GM18868 (cell line): ENCODE measurements around the gene STEAP1.
A peak's percentile ranks its signal among the peaks of the same experiment; 100 is the strongest.
"Not testable (repeated sequence)": the region's sequence is repeated elsewhere in the genome, so short reads cannot be mapped to it uniquely, and the experiment has no call there.

Experiments used
- ATAC-seq: cut with Tn5 transposase; IDR thresholded peaks from one replicate; pipeline ENCODE4 v1.9.1; 2021; ENCODE audit warnings: mild to moderate bottlenecking, moderate library complexity; ENCODE audit not compliant: unreplicated experiment

The STEAP1 gene

DNA sequence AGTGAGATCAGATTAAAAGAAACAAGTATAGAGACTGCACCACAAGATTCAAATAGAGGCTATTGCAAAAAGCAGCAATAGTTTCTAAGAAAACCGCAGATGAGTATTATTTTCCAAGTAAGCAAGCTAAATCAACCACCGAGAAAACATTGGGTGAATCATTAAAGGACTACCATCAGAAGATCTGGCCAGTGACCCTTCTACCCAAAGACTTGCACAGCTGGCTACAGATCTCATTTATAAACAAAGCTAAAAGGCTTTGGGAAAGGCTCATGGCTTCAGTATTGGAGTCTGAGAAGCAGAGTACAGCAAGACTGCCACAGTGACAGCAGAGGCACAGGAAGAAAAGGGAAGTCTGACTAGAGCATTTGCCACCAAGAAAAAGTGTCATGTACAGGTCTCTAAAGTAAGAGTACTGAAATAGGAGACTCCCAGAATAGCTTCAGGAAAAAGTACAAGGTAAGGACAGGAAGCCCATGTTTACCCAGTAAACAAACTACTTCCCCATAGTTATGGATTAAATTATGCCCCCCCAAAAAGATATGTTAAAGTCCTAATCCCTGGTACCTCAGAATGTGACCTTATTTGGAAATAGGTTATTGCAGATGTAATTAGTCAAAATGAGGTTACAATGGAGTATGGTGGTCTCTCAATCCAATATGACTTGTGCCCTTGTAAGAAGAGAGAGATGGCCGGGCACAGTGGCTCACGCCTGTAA, 19.0 kb downstream of the STEAP1 start:
- ATAC-seq, result peak; percentile 71

DNA sequence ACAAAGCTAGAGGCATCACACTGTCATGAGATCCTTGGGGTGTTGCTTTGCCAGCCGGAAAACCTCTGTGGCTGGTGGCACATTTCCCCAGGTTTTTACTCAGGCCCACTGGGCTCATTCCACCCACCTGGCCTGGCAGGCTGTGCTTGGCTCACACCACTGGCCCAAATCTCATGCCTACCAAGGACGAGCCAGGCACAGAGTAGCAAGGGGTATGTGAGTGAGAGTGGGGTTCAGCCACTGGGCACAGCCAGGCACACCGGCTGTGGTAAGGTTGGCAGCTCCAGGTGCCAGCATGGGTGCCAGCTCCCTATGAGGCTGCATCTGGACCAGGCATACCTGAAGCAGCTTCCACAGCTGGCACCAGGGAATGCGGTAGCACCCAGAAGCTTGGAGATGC, 21.4 kb downstream of the STEAP1 start:
- ATAC-seq, result no peak

- ATAC-seq, result no peak
Measured at GRCh38 chr7:90176195-90176594, 21.9 kb downstream of the STEAP1 start.

DNA sequence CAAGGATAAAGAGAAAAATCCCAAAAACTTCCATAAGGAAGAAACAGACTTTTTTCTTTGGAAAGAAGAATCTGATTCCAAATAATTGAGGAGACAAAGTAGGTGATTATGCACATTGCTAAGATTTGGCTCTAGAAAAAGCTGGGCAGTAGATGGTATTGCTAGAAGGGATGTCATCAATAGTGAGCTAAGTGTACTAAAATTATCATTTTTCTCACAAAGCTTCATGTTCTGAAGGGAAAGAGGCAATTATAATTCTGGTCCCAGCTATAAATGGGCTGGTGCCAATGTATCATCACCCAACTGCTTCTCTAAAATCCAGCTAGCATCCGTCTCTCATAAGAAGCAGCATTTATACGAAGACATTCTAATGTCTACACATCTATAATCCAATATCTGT, 23.9 kb downstream of the STEAP1 start:
- no peak for ATAC-seq

DNA sequence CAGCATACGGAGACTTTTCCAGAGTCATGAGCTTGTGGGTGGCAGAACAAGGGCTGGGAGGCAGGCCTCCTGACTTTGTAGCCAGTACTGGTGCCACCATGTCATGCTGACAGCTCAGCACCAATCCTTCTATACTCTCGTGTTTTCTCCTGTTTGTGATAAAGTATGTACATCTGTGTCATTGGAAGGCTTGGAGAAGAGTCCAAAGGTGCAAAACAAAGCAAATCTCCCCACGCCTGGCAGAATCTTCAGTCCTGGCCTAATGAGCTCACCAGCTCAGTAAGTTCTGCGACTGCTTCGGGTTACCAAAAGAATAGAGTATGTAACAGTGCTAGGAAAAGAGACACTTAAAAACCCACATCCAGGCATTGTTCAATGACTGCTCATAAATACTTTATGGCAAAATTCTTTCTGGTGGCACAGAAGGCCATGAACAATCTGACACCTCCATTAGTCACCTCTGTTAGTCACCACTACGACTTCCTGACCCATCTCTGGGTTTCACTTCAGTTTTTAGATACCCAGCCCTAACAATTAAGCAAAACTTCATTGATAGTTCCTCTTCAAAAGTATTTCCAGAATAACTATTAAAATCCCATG, 24.5 kb downstream of the STEAP1 start:
- peak; percentile 96 for ATAC-seq

DNA sequence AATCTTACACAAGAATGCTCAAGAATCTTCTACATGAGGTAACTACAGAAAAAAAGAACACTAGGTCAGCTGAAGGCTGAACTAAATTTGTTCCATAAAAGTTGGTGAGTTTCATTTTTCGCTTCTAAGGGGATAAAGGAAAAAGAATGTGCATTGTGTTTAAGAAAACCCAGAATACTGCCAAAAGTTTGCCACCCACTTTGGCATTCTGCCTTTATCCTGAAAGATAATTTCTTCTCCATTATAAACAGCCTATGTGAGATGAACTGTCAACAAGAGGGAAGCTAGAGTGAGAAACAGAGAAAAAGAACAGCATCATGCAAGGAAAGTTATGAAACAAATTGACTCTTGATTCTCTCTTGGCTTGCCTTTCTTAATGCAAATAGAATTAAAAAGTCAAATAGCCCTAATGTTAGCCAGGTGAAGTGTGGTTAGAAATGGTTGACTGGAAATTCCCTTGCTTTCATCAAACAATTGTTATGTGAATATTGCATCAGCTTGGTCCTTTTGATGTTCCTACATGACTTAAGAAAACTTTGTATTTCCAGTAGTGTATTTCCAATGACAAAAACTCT, 25.8 kb downstream of the STEAP1 start:
- peak; percentile 50 for ATAC-seq

- ATAC-seq, result no peak
Measured at GRCh38 chr7:90180649-90181048, 26.4 kb downstream of the STEAP1 start.

DNA sequence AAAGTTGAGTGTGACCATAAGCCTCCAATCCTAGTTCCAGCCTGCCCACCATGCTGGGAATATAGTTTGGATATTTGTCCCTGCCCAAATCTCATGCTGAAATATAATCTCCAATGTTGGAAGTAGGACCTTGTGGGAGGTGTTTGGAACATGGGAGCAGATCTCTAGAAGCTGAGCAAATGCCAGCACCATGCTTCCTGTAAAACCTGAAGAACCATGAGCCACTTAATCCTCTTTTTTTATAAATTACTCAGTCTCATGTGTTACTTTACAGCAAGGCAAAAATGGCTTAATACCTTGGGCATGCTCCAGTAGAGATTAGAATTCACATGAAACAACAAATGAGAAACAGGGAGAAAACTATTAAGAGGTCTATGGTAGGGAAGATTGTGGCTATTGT, 27.2 kb downstream of the STEAP1 start:
- no peak for ATAC-seq

DNA sequence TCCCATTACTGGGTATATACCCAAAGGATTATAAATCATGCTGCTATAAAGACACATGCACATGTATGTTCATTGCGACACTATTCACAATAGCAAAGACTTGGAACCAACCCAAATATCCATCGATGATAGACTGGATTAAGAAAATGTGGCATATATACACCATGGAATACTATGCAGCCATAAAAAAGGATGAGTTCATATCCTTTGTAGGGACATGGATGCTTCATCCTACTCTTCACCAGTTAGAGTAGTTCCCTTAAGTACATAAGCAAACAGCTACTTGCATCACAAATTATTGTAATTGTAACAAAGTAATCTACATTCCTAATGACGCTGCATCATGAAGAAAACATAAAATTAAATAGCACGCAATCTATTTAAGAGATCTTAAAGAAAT, 32.0 kb downstream of the STEAP1 start:
- not testable (repeated sequence) for ATAC-seq

DNA sequence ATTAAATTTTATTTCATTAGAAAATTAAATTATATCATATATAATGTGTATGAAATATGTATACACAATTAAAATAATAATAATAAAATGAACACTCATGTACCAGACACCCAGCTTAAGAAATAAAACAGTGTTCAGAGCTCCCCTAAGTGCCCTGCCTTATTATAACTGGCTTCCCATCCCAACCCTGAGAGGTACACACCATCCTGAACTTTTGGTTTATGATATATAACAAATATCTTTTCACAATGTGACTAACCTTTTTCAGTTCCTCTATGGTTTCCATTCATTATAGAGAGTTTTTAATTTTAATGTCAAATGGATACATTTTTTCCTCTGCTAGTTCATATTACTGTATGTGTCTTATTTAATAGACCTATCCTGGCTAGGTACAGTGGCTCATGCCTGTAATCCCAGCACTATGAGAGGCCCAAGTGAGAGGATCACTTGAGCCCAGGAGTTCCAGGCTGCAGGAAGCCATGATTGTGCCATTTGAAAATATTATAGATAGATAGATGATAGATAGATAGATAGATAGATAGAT, 33.3 kb downstream of the STEAP1 start:
- ATAC-seq, result no peak

DNA sequence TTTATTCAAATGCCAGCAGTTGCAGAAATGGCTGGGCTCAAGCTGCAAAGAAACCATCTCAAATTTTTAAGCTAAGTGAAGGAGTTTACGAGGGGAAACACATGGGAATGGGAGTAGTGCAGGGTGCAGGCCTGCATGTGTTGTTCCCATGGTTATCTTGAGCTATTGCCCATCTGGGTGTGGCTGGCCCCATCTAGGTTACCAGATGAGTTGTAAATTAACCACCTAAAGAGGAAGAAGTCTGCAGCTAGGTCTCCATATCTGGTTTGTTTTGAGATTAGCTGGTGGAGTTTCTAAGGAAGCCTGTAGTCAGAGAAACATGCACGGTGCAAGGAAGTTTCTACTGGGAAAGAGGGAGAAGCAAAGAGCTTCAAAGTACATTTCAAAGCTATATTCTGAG, 34.0 kb downstream of the STEAP1 start:
- ATAC-seq, result peak; percentile 95

DNA sequence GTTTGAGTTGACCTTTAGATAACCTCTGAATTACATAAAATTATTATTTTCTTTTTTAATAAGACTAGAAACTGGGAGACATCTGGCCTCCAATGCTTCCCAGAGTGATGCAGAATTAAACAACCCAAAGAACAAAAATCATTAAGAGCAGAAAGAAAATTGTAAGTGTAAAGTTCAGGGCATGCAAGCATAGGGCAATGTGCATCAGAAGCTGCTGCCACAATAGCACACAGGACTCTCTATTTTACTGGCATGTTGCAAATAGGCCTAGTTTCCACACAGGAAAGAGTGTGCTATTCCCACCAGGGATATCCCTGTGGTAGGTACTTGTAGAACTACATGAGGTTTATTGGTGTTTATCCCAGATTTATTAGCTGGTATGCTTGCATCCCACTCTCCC, 36.7 kb downstream of the STEAP1 start:
- ATAC-seq, result no peak

- ATAC-seq, result no peak
Measured at GRCh38 chr7:90191648-90192047, 37.4 kb downstream of the STEAP1 start.

DNA sequence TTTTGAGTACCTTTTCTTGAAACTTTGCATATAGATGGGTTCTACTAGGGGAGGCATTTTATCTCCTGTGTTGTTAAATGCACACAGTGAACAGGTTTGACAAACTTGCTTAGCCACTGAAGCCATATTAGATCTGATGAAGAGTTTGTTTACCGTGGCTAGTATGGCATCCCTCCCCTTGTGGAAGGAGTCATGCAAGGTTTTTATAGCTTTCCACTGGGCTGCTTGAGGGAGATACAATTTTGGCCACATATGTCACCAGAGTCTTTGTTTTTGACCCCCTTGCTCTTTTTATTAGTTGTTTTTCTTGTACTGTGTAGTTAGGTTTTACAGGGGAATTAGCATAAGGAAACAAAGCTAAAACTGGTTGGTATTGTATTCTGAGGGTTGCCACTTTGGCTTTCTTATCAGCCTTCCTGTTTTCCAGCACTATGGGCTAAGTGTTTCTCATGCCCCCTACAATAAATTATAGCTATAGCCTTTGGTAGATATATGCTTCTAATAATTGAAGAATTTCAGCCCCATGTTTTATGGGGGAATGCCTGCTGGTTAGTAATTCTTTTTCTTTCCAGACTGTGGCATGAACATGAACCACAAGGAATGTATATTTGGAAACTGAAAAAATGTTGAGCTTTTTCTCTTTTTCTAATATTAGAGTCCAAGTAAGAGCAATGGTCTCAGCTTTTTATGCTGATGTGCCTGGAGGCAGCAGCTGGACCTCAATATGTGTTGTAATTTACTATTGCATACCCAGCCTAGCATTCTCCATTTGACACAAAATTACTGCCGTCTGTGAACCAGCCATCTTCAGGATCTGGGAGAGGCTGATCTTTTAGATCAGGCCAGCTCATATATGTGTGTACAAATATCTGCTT, 38.8 kb downstream of the STEAP1 start:
- ATAC-seq, result no peak

DNA sequence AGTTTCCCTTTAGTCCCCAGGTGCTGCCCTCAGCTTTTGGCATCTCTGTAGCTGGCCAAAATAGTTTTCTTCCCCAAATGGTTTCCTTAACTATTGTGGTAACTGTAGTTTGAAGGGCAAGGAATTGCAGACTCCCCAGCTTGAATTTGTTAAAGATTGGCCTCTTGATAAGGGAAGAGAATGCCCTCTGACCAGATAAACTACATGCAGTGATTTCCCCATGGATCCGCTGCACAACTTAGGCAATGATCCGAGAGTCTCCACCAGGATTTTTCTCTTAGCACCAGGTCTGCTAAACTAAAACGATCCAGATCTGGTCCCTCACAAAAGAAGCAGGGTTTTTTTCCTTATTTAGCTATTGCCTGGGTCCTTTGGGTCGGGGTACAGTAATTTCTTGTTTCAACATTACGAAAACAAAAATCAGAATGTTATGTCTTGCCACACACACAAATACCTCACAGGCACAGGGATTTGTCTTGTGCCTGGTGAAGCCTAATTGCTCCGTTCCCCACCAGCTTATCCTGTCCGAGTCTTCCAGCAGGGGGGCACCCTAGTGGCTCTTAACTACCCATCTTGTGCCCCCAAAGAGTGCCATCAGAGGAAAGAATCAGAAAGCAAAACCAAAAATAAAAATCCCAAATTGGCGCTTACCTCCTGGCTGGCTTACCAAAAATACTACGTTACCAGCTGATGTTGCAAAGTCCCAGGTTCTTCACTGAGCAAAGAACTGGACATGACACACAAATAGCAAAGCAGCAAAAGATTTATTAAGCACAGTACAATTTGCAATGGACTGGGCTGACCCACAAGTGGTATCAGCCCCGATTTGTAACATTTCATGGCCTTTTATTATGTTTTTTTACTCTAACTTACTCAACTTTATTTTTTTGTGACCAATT, 40.9 kb downstream of the STEAP1 start:
- no peak for ATAC-seq

DNA sequence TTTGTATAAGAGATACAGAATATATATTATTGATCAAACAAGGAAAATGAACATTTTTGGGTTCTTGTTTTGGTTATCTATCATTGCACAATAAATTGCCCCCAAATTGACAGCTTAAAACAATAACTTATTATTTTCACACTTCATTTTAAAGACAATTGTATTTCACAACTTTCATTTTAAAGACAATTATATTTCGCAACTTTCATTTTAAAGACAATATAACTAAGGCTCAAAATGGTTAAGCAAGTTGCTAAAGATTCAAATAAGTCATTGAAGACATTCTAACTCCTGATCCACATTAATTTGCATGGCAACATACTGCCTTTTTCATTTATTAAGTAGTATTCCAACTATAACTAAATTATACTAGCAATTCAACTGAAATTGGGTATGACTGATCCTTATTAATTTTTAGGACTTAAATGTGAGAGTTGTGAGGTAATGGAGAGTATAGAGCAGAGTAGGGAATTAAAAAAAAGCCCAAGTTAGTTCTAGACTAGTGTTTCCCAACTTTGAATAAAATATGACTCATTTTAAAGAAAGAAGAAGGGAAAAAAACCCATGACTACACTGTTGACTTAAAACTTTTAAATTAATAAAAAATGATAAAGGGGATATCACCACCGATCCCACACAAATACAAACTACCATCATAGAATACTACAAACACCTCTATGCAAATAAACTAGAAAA, 47.4 kb downstream of the STEAP1 start:
- ATAC-seq, result no peak

DNA sequence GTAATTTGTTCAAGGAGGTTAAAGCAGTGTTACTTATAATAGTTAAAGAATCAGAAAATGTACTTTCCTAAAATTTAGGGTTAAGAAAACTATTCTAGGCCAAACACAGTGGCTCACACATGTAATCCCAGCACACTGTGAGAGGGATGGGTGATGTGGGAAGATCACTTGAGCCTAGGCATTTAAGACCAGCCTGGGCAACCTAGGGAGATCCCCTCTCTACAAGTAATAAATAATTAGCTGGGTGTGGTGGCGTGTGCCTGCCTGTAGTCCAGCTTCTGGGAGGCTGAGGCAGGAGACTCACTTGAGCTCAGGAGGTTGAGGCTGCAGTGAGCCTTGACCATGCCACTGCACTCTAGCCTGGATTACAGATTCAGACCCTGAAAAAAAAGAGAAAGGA, 53.7 kb downstream of the STEAP1 start:
- ATAC-seq, result no peak

GRCh38 chr7:90209776-90210175, 55.5 kb downstream of the STEAP1 start:
- no peak for ATAC-seq

- no peak for ATAC-seq
Measured at GRCh38 chr7:90210475-90210874, 56.2 kb downstream of the STEAP1 start.

- peak; percentile 6 for ATAC-seq
Measured at GRCh38 chr7:90210981-90211380, 56.7 kb downstream of the STEAP1 start.
